CD4-positive, alpha-beta T cell treated with Interleukin-10 for 1 hour (primary cell): ENCODE measurements around the gene CRIP2.
A peak's percentile ranks its signal among the peaks of the same experiment; 100 is the strongest.

Source experiments
- DNase-seq: peaks from one replicate; pipeline ENCODE4 v3.0.0-alpha.2; 2020

The CRIP2 gene

GRCh38 chr14:105489542-105490266, 15.1 kb downstream of the CRIP2 start:
- peak; percentile 90 for DNase-seq

DNA sequence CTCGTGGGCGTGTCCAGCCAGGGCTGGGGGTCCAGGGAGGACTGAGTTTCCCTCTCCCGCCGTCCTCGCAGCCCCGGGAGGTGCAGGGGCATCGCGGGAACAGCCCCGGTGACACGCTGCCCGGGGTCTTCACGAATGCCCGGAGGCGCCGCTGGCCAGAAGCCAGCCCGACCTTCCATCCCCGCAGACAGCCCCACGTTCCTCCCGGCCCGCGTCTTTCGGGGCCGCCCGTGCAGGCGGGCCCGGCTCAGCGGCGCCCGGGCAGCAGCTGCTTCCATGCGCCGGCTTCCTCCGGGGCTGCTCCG, 15.6 kb downstream of the CRIP2 start:
- no peak for DNase-seq

GRCh38 chr14:105490572-105491365, 16.1 kb downstream of the CRIP2 start, which contains the start of gene TEDC1:
Gene TEDC1, plus strand, starts transcription at chr14:105491246. Its CDS starts 130 bp downstream, at chr14:105491376.
- peak; percentile 100 for DNase-seq

GRCh38 chr14:105491366-105491973, 16.8 kb downstream of the CRIP2 start:
- peak; percentile 91 for DNase-seq

- peak; percentile 43 for DNase-seq
Observed at GRCh38 chr14:105492031-105492970, 17.7 kb downstream of the CRIP2 start.

DNA sequence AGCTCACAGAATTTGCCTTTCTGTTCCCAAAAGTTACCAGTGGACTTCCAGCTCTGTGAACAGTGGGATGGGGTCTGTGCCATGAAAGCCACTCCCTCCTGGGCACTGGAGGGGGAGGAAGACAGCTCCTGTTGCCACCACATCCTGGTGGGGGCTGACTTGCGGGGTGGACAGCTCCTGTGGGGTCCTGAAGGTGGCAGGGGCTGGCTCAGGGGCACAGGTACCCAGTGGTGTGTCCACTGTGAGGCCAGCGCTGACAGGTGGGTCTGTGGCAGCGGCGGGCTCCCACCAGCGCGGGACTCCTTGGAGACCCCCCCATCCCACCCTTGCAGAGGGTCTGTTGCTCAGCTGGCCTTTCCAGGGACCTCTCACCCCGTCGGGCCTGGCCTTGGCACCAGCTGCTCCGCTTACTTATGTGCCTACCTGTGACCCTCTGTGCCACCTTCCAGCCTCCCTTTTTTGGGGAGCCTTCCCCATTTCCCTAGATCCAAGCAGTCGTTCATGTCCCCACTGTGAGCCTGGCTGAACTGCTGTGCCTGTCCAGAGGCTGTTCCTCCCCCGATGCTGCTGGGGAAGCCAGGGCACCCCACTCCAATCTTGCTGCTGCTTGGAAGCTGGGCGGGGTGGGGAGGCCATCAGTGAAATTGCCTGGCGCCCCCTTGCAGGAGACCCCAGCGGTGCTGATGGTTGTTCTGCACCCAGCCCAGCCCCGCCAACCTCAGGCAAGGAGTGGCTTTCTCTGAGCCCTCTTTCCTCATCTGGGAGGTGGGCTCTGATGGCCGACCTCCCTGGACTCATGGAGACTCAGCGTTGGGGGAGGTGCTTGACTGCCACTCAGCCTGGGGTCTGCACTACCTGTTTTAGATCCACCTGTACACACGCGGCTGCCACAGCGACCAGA, 18.6 kb downstream of the CRIP2 start:
- DNase-seq = peak; percentile 32

DNA sequence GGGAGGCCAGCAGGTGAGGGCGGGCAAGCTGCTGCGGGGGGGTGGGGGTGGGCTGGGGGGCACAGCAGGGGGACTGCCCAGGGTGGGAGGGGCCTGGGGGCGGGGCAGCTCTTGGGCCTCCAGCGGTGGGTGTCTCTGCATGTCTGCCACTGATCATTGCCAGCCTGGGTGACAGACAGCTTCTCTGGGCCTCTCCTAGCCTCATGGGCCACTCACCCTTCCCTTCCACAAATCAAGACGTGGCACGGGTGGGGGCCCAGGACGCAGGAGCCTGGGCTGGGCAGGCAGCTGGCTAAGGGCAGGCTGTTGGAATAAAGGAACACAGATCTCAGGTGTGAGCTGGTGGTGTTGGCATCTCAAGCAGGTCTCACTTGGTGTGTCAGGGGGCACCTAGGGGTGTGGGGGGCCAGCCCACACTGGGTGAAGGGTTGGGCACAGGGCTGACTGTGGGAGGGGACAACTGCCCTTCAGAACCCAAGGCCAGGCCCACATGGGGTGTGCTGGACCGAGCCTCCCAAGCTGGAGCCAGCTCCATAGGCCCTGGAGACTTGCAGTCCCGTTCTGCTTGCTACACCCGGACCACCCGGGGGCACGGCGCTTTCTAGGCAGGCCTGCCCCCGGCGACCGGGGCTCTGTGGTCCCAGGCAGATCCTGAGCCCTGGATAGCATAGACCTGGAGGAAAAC, 19.4 kb downstream of the CRIP2 start:
- DNase-seq = peak; percentile 32

GRCh38 chr14:105494606-105494929, 19.9 kb downstream of the CRIP2 start:
- DNase-seq = peak; percentile 27

- peak; percentile 23 for DNase-seq
Observed at GRCh38 chr14:105495101-105495989, 20.7 kb downstream of the CRIP2 start.

GRCh38 chr14:105495990-105496830, 21.6 kb downstream of the CRIP2 start:
- DNase-seq = peak; percentile 25

DNA sequence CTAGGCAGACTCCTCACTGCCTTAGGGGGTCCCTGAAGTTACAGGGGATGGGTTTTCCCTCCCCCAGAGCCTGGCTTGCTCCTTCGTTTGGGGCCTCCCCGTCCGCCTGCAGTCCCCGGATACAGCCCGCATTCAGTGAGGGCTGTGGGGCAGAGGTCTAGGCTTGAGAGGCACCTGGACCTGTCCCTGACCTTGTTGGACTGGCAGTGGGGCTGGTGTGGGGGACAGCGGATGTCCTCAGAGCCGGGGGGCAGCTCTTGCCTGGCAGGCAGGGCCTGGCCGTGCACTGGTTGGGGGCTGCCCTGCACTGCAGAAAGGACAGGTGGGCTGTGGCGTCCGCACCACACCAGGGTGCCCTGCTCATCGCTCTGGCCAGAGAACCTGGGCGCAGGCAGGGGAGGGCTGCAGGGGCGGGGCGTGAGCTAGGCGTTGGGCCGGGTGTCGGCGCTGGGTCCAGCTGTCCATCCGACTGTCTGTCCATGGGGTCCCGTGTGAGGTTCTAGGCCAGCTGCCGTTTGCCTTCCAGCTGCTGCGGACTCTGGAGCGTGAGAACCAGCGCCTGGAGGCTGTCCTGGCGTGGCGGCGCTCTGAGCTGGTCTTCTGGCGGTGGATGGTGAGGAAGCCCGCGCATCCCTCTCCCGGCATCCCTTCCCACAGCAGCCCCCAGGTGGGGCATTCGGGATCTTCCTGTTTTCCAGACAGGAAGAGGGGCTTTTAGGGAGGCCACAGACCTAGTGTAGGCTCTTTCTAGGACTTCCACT, 22.4 kb downstream of the CRIP2 start:
- DNase-seq = peak; percentile 23

DNA sequence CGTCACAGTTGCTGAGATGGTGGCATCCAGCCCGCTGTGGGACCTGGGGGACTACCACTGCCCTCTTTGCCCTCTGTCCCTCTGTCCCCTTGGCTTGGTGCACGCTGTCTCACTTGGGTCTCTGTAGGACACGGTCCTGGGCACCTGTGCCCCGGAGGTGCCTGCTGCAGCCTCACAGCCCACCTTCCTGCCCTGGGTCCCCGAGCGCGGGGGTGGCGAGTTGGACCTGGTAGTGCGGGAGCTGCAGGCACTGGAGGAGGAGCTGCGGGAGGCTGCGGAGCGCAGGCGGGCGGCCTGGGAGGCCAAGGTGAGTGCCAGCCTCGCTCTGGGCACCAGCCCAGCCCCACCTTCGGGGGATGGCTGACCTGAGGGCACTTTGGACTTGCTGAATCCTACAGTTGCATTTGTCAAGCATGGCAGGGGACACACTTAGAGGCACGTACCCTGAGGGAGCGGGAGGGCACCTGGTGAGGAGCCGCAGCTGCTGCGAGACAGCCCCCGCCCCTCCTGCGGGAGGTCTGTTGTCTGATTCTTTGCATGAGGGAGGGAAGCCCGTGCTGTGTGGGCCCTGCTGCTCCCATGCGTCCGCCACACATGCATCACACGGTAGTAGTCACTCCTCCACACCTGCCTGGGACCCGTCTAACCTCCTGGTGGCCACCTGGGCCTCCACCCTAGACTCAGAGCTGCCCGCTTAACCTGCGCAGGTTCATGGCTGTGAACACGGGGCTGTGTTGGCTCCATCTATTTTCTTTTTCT, 23.2 kb downstream of the CRIP2 start:
- DNase-seq = peak; percentile 26

GRCh38 chr14:105498430-105499255, 24.0 kb downstream of the CRIP2 start:
- peak; percentile 18 for DNase-seq

- peak; percentile 38 for DNase-seq
Observed at GRCh38 chr14:105499256-105500035, 24.8 kb downstream of the CRIP2 start.

DNA sequence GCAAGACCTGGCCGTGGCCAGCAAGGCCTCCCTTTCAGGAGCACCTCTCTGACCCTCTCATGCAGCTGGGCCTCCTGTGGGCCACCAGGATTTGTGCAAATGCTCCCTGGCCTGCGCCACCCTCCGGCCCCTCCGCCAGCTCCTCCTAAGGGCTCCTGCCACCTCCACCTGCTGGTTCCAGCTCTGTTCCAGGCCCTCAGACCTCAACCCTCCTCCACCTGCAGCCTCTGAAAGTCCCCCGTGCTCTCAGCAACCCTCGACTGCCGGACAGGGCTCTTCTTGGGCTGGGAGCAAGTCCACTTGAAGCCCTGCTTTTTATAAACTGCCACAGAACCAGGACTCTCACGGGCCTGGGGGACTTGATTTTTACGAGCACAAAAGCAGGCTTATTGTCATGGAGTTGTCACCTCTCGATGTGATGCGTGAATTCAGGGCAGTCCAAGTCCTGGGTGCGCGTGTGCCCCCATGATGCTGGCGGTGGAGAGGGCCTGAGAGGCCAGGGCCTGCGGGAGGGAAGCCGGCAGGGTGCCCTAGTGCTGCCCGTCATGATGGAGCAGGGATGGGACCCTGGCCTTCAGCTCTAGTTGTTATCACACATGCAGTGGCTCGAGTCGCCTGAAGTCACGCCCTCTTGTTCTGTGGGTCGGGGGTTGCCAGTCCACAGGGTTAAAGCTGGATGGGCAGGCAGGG, 25.6 kb downstream of the CRIP2 start:
- peak; percentile 27 for DNase-seq
